CD4-positive, alpha-beta T cell treated with Interleukin-15 for 4 hours (primary cell): Measurements from ENCODE around the gene VEGFA.

Experiments used
- DNase-seq: peaks from one replicate; pipeline ENCODE4 v3.0.0-alpha.2; 2020; ENCODE audit warnings: low spot score

Gene VEGFA

DNA sequence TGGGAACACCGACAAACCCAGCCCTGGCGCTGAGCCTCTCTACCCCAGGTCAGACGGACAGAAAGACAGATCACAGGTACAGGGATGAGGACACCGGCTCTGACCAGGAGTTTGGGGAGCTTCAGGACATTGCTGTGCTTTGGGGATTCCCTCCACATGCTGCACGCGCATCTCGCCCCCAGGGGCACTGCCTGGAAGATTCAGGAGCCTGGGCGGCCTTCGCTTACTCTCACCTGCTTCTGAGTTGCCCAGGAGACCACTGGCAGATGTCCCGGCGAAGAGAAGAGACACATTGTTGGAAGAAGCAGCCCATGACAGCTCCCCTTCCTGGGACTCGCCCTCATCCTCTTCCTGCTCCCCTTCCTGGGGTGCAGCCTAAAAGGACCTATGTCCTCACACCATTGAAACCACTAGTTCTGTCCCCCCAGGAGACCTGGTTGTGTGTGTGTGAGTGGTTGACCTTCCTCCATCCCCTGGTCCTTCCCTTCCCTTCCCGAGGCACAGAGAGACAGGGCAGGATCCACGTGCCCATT lies 15.3 kb downstream of the VEGFA start:
- DNase-seq, result no peak

DNA sequence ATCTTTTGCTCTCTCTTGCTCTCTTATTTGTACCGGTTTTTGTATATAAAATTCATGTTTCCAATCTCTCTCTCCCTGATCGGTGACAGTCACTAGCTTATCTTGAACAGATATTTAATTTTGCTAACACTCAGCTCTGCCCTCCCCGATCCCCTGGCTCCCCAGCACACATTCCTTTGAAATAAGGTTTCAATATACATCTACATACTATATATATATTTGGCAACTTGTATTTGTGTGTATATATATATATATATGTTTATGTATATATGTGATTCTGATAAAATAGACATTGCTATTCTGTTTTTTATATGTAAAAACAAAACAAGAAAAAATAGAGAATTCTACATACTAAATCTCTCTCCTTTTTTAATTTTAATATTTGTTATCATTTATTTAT lies 15.9 kb downstream of the VEGFA start:
- DNase-seq, result no peak

DNA sequence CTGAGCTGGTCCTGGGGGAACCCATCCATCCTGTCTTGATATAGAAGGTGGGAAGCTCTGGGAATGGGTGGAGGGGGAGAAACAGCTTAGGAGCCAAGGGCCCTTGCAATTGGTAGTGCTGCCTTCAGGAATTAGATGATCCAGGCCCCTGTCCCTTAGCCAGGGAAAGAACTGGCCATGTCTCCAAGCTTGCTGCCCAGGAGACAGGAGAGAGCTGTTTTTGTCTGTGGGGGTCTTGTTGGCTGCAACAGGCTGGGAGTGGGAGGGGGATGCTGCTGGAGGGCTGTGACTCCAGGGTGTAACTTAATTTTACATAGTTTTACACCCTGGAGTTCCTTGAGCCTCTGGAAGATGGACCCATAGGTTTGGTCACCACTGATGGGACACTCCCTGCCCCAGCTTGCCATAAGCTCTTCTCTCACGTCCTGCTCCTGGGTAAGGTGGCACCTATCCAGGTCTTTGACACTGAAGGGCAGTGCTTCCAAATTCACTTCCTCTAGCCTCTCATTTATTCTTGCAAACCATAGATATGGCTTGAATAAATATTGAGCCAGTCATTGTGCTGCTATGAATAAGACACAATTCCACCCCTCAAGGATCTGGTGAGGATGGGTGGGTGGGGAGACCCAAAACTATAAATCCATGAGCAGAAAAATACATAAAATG lies 16.8 kb downstream of the VEGFA start:
- DNase-seq, result no peak

DNA sequence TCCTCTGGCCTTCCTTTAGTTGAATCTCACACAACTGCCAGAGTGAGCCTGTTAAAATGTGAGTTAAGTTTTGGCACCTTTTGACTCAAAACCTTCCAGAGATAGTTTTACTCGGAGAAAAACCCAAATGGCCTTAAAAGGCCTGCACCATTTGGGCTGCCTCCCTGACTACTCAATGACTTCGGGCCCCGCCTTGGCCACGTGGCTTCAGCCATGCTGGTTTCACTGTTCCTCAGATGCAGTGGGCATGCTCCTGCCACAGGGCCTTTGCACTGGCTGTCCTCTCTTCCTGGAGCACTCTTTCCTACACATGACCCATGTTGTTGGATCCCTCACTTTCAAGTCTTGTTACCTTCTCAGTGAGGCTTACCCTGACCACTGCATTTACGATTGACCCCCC lies 18.3 kb downstream of the VEGFA start:
- DNase-seq, result no peak

DNA sequence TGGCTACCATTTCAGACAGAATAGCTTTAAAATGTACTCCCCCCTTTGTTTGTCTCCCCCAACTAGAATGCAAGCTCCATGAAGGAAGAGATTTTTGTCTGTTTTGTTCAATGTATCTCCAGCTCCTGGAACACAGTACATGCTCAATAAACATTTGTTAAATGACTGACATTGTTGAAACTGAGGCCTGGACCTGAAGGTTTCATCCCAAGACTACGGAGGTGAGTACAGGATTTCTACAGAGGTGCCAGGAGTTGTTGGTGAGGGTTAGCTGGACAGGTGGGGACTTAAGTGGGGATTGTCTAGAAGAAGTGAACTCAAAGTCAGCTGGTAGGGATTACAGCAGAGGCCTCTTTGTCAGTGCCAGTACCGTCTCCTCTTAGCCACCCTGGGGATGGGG lies 19.4 kb downstream of the VEGFA start:
- no peak for DNase-seq

DNA sequence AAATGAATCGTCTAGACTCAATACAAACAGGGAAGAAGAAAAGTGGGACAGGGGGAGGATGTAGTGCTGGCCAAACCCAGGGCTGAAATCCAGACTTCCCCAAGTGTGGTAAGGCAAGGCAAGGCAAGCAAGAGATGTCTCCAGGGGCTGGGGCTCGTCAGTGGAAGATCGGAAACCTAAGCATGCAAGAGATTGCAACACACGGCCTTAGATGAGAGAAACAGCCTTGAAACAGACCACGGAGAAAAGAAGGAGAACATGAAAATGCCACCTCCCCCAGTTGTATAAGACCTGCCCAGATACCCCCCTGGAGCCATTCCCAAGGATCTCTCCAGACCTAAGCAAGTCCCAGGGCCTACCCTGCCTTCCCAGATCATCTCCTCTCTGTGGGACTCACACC lies 20.0 kb downstream of the VEGFA start:
- no peak for DNase-seq

DNA sequence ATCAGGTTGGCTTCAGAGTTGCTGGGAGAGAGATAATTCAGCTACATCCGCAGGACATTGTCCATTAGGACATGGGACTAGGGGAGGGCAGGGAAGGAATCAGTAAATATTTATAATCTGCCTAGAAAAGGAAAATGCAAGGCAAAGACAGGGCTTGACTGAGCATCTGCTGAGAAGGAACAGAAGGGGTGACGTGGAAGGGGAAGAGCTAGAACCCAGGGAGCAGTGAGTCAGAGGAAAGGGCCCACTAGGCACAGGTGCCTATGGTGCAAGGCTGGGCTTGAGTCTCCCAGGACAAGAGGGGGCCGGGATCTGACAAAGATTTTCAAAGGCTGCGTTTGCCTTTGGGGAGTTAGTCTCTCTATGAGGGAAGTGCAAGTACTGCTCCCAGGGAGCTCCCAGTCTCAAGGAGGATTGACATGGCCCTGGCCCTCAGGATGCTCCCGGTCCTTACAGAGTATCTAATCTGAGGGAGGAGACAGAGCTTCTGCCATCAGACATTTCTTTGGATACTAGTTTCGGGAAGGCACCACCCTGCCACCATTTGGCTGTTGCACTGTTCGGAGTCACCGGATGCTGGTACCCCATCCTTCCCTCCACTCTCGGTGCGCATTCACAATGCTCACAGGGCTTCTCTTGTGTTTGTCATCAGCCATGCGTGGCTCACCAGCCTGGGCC lies 21.9 kb downstream of the VEGFA start:
- DNase-seq, result no peak

DNA sequence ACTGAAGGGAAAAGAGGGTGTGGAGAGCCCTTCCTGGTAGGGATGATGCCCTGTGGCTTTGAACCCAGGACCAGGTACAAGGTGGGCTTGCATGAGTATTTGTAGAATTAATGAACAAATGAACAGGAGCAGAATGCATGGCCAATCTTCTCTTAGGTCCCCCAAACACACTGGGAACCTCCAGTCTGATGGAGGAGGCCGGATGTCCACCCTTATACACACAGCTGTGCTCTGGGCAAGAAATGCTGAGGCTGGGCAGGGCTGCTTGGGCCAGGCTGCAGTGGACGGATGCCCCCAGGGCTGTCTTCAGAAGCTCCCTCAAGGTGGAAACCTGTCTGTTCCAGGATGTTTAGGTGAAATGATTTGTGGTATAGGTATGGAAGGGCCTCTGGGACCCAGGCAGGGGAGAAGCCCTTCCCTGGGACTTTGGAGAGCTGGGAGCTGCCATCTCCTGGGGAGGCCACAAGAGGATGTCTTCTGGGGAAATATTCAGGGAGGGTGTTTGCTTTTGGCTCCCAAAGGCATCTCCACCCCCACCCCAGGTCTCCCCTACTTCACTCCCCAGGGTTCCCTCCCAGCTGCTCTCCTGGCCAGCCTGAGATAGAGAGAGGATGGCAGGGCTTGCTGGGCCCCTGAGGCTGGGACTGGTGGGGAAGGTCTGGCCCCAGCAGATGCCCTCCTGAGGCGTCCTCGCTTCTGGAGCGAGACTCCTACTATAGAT lies 23.3 kb downstream of the VEGFA start:
- DNase-seq, result no peak

DNA sequence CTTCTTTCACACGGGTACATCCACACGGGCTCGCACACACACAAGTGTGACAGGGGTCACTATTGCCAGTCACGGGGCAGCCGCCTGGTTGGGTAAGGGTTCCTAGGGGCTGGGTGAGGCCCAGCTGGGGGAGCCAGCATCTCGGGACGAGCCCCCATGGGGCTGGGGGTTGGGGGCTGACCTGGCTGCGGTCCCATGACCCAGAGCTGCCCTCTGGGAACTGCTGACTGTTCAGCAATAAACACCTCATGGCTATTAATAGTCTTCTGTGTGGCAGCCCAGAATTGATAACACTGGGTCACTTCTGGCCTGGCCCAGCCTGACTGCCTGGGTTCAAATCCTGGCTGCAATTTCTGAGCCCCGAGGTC lies 23.8 kb downstream of the VEGFA start:
- no peak for DNase-seq

DNA sequence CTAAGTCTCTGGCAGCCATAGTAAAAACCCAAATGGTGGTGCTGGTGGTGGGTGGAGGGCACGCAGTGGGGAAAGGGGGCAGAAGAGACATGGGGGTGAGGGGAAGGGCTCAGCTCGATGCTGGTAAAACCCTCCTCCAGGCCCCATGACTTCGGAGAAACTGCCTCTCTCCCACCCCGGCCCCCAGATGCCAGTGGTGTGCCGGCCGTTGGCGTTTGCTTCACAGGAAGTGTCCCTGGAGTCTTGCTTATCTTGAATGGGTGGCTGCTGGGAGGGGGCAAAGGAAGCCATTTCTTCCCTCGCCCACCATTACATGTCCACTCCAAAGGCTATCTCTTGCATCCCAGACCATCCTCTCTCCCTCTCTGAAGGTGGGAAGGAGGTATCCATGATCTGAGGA lies 25.4 kb downstream of the VEGFA start:
- no peak for DNase-seq

DNA sequence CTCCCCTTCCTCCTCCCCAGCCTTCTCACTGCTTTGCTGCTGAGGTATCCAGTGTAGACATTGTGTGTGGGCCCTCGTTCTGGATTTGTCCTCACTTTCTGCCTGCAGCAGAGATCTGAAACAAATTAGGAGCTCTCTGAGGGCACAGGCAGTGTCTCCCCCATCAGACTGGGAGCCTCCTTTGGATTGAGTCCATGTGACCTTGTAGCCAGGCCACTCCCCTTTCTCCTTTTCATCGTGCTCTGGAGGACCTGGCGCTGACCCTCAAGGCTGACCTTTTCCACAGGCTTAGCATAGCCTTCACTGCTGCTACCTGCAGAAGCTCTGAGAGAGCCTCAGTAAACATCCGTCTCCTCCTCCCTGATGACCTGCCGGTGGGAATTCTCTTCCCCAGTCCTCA lies 26.2 kb downstream of the VEGFA start:
- no peak for DNase-seq

DNA sequence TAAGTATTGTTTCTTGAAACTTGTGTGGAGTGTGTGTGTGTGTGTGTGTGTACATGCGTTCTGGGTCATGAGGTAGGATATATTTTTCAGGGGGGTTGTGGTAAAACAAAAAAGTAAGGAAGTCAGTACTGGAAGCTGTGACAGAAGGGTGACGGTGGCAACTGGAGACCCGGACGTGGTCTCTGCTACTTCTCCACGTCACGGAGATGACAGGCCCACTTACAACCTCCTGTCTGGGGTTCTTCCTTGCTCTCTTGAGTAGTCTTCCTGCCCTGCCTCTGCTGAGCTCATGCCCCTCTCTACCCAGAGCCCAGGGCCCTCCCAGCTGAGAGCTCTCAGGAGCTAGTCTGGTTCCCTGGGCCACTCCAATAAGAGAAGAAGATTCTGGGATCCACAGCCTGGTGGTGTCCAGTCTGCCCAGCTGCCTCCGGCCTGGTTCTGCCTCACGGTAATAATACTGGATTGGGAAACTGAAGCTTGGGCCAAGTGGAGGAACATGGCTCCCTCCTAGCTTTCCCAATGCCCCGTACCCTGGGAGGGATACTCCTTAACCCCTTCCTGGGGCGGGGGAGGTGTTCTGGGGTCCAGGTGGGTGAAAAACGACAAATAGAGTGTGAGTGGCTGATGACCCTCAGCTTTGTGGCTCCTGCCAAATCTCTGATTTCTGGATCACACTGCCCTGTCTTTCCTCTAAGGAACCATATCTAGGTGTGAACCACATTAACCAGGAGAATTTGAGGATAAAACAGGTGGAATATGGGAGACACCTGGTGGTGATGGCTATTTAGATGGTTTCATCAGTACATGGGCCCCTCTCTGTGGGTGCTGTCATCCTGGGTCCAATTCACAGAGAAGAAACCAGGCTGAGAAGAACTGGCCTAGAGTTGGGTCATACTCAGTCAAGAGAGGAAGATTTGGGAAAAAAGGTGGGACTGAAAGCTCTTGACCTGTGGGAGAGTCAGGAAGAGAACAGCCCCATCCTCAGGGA lies 27.2 kb downstream of the VEGFA start:
- DNase-seq, result no peak

DNA sequence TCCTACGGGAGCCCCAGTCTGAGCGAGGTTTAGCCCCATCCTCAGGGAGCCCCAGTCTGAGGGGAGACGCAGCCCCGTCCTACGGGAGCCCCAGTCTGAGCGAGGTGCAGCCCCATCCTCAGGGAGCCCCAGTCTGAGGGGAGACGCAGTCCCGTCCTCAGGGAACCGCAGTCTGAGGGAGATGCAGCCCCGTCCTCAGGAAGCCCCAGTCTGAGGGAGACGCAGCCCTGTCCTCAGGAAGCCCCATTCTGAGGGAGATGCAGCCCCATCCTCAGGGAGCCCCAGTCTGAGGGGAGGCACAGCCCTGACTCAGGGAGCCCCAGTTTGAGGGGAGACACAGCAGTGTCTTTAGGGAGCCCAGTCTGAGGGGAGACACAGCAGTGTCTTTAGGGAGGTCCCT lies 27.9 kb downstream of the VEGFA start:
- DNase-seq, result no peak

DNA sequence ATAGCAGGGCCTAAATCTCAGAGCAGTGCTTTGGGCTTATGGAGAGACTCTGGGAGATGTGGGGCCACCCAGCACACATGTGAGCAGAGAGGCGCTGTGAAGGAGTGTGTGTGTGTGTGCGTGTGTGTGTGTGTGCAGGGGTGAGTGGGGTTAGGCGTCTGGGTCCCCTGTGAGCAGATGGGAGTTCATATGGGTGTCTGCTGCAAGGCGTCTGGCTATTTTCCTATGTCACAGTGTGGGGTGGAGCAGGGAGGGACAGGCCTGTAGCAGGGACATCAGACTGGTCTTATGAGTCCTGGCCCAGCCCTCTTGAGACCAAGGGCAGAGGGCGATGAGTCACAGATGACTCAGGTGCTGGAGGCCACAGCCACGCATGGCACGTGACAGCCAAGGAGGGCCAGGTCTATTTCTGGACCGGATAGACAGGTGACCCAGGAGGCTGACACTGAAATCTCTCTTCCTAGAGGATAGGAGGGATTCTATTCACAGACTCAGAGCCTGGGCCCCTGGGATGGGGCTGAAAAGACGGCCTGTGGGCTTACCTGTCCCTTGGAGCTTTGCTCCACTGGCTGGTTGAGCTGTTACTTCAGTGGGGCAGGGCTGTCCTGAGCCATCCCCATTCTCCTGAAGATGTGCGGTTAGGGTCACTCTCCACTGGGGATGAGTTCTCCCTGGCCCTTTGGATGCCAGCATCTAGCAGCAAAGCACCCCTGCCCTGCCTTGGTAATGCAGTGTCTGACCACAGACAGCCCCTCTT lies 28.9 kb downstream of the VEGFA start:
- DNase-seq, result no peak

DNA sequence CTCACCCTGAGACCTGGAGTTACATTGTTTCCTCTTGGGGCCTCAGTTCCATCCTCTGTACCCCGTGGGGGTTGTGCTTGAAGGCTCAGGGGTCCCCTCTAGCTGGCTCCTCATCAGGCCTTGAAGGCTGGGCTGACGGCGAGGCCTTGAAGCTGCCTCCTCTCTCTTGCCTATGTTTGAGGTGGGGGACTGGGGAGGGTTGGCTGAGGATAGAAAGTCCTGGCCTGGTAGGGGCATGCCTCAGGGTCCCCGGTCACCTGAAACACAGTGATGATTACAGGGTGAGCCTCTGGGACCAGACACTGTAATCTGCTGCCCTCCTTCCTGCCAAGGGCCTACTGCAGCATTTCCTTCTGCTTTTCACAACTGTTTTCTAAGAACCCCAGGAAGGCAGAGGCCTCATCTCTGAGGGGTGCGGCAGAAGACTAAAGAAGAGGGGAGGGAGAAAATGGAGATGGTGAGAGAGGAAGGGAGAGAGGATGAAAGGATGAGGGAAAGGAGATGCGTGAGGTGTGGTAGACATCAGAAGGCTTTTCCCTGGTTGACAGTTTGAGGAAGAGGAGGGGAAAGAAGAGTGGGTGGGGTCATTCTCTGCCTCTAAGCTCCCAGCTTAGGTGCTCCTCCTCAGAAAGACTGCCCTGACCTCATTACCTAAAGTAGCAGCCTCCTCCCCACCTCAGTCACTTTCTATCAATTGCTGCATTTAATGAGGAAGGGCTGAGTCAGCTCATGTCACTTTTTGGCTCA lies 29.7 kb downstream of the VEGFA start:
- no peak for DNase-seq

DNA sequence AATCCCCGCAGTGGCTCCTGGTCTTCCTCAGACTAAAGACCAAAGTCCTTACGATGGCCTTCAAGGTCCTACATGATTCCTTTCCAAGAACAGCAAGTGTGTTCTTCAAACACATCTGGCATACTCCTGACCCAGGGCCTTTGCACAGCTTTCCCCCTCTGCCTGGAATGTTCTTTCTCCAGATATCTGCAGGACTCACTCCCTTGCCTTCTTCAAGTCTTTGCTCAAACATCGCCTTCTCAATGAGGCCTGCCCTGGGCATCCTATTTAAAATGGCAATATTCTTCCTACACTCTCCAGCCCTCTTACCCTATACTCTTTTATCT lies 30.2 kb downstream of the VEGFA start:
- no peak for DNase-seq

DNA sequence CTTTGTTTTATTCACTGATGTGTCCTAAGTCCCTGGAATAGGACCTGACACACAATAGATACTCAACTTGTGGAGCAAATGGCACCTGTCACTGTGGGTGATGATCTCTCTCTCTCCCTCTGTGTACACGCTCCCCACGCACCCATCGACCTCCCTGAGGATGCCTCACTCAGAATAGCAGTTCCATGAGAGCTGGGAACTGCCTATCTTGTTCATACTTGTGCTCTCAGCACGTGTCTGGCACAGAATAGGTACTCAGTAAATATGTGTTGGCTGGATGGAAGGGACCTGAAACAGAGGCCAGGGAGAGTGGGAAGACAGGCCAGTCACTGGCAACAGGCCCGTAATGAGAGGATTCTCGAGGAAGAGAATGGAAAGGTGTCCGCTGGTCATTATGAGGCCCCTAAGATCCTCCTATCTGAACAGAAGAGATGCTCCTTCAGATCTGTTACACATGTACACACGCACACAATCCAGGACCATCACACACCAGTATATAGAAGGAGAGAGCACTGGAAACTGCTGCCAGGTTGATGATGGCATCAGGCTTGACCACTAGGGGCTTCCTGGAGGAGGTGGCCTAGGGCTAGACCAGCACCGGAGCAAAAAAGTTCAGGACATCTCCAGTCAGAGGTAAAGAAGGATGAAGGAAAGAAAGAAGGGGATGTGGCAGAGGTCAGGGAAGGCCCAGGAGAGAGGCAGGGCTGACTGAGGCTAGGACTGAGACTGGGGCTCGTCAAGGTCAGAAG lies 30.9 kb downstream of the VEGFA start:
- DNase-seq, result no peak

DNA sequence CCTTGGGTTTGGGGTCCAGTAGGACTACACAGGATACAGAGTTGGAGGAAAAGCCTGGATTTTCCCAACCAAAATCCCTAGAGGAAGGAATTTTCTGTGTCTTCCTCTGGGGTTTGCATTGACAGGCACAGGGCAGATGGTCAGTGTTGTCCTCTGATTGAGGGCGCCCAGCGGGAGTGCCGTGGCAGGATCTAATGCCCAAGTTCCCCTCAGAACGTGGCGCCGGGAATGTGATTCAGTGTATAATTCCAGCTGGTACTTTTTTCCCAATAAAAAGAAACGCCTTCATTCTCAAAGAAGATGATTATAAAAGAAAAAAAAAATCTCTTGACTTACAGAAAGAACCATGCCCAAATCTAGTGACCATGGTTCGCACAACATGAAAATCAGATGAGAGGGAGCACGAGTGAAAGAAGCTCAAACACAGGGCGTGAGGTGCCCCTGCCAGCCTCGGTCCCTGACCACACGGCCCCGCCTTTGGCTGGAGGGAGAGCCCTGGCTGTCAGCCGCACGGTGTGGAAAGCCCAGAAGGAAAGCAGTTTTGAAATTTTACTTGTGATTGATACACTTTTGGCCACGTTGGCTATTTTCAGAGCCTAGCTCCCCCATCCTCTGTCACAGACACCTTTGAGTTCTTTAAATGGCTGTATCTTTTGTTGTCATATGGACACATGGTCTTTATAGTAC lies 31.6 kb downstream of the VEGFA start:
- no peak for DNase-seq

DNA sequence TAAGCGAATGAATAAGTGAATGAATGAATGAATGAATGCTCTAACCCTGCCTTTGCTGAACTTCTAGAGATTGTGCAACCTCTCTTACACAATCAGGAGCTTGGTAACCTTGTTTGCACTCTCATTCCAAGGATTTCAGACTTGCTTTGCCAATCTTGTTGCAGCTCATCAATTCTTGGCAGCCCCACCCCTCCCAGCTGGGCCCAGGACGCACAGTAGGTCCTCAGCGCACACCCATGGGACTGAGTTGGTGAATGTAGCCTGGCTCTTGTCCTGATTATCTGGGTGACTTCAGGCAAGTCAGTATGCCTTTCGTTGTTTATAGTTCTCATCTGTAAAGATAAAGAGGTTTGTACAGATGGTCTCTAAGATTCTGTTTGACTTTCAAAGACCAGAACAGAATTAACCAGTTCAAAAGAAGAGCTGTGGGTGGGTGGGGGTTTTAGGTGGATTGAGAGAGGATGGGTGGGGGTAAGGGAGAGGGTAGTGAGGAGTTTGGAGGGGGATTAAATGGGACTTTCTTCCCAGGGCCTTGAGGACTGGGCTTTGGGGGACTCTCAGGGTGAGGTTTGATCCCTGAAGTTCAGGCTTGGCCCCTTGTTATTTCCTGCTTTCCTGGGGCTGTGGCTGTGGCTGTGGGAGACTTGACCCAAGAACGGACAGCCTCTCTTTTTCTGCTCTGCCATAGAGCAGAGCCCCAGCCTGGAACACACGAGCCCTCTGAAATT lies 33.2 kb downstream of the VEGFA start:
- DNase-seq, result no peak
